Lung (tissue), 12 donors: ENCODE data around the gene UGT2A2. TPM values are rescaled to one million over a fixed set of nuclear protein-coding genes. Genes with fewer than 3 reads are reported as not detected.

Source experiments
- ATAC-seq: fragments of 200-7000 bp; cut with Tn5 transposase; one replicate; pipeline ENCODE4 v1.9.1; 2020; ENCODE audit warnings: moderate number of reproducible peaks; ENCODE audit not compliant: insufficient read depth, low FRiP score
- DNase-seq, 3 donors: peaks; one replicate each; pipeline ENCODE4 v3.0.0-alpha.2; 2013 to 2017
- H3K27ac ChIP-seq, 2 donors: one replicate each; pipeline ENCODE4 v1.5.1; 2013; ENCODE audit warnings: mild to moderate bottlenecking in 2 of 2, moderate library complexity in 2 of 2, control low read depth in 1 of 2, inconsistent platforms in 1 of 2, low read depth in 1 of 2, low read length in 1 of 2
- H3K27me3 ChIP-seq, 3 donors: one replicate each; pipeline ENCODE4 v1.5.1; 2013; ENCODE audit warnings: low read length in 2 of 3; ENCODE audit not compliant: control insufficient read depth in 3 of 3, insufficient read depth in 3 of 3
- H3K36me3 ChIP-seq, 4 donors: one replicate each; pipeline ENCODE4 v1.5.1; 2013; ENCODE audit warnings: low read length in 4 of 4, mild to moderate bottlenecking in 1 of 4, moderate library complexity in 1 of 4; ENCODE audit not compliant: control insufficient read depth in 4 of 4, insufficient read depth in 4 of 4
- H3K4me1 ChIP-seq, 5 donors: one replicate each; pipeline ENCODE4 v1.5.1; 2013; ENCODE audit warnings: low read length in 5 of 5, mild to moderate bottlenecking in 2 of 5, moderate library complexity in 1 of 5; ENCODE audit not compliant: control insufficient read depth in 5 of 5, insufficient read depth in 5 of 5
- H3K4me3 ChIP-seq: one replicate; pipeline ENCODE4 v1.5.1; 2013; ENCODE audit warnings: mild to moderate bottlenecking, control low read depth, moderate library complexity
- H3K9ac ChIP-seq, 2 donors: one replicate each; pipeline ENCODE4 v1.5.1; 2013; ENCODE audit warnings: low read length in 2 of 2, control low read depth in 1 of 2; ENCODE audit not compliant: insufficient read depth in 1 of 2
- H3K9me3 ChIP-seq, 4 donors: one replicate each; pipeline ENCODE4 v1.5.1; 2013; ENCODE audit warnings: low read length in 3 of 4, mild to moderate bottlenecking in 1 of 4, moderate library complexity in 1 of 4; ENCODE audit not compliant: control insufficient read depth in 4 of 4, insufficient read depth in 3 of 4
- WGBS, 2 donors: extraction: QIAGEN DNeasy Blood & Tissue Kit; methylation state at CpG; one replicate each; pipeline ENCODE4 v1.1.7; 2013; 5-methylcytosine and 5-hydroxymethylcytosine counted together
- polyA plus RNA-seq, 2 donors: library from polyadenylated mRNA; stranded (reverse); fragments of 200-250 nt; gene quantifications; one replicate each; pipeline ENCODE4 v1.2.1, GENCODE V29; 2013
- total RNA-seq, 2 donors: library from RNA; depleted of rRNA in 1 of 2; stranded (reverse); fragments of >200 nt in 1 of 2; gene quantifications; one replicate each; pipeline ENCODE4 v1.2.1, GENCODE V29; 2014 to 2021
- TF ChIP-seq, protein P1 (sequence below): IDR thresholded peaks from 2 replicates; pipeline ENCODE4 v1.5.1; 2012; ENCODE audit warnings: mild to moderate bottlenecking; ENCODE audit errors: control extremely low read depth, extremely low read depth
- donor health status: control.
- donor health status: control.
- donor health status: Bipolar disorder and iron deficiency.
- donor health status: healthy.
- donor health status: DM: yes; HTN: yes; CAD: no.

UGT2A2 gene
- total and polyA plus RNA-seq, 4 donors, result not detected

- 62 to 85% methylated on average over 2 of the region's 2 CpGs for WGBS, 2 donors
Observed at GRCh38 chr4:69649629-69650028, 10.2 kb upstream of the UGT2A2 start.

GRCh38 chr4:69649207-69649606 is 9.8 kb upstream of the UGT2A2 start:
- DNase-seq (no peak), ATAC-seq (no peak)
- no peak overlapping the region for H3K9ac ChIP-seq
- H3K9me3 ChIP-seq, result peaks cover 0 to 2% (median 0%) of the 10 kb centered on the region in 4 donors
- no peaks in the 10 kb centered on the region for H3K4me1 ChIP-seq
- 29 to 60% methylated on average over 1 of the region's 1 CpG for WGBS, 2 donors
- no peak overlapping the region for H3K27ac ChIP-seq
- no peaks in the 10 kb centered on the region for H3K36me3 ChIP-seq
- TF ChIP-seq, protein P1, sequence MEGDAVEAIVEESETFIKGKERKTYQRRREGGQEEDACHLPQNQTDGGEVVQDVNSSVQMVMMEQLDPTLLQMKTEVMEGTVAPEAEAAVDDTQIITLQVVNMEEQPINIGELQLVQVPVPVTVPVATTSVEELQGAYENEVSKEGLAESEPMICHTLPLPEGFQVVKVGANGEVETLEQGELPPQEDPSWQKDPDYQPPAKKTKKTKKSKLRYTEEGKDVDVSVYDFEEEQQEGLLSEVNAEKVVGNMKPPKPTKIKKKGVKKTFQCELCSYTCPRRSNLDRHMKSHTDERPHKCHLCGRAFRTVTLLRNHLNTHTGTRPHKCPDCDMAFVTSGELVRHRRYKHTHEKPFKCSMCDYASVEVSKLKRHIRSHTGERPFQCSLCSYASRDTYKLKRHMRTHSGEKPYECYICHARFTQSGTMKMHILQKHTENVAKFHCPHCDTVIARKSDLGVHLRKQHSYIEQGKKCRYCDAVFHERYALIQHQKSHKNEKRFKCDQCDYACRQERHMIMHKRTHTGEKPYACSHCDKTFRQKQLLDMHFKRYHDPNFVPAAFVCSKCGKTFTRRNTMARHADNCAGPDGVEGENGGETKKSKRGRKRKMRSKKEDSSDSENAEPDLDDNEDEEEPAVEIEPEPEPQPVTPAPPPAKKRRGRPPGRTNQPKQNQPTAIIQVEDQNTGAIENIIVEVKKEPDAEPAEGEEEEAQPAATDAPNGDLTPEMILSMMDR, result no peak
- H3K27me3 ChIP-seq, result no peaks in the 10 kb centered on the region
- no peak overlapping the region for H3K4me3 ChIP-seq

More at GRCh38 chr4:69649629-69650028, 10.2 kb upstream of the UGT2A2 start:
- no peak for DNase-seq
- ATAC-seq, result no peak
- H3K4me1 ChIP-seq, result no peaks in the 10 kb centered on the region
- no peak overlapping the region for H3K27ac ChIP-seq
- H3K27me3 ChIP-seq, result no peaks in the 10 kb centered on the region
- H3K4me3 ChIP-seq, result no peak overlapping the region
- no peaks in the 10 kb centered on the region for H3K36me3 ChIP-seq
- H3K9me3 ChIP-seq, result peaks cover 0 to 2% (median 0%) of the 10 kb centered on the region in 4 donors
- H3K9ac ChIP-seq, result no peak overlapping the region
- TF ChIP-seq, protein P1, result no peak

DNA sequence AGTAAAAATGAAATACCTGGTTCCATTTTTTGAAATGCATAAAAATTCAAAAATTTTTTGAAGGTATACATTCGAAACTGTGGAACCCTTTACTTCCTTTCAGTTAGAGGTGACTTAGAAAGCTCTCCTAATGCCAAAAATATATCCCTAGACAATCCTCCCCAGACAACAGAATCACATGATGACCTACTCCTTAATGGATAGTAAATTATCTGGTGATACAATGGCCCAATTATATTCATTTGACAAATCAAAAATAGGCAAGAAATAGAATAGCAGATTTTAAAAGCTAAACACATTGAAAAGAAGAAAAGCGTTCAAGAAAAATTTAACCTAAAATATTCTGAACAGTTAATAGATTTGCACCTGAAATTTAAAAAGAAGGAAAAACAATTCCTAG is 3.5 kb upstream of the UGT2A2 start:
- Histone ChIP-seq H3K4me1 (no peaks in the 10 kb centered on the region), H3K27me3 (no peaks in the 10 kb centered on the region), H3K4me3 (no peak overlapping the region), H3K9ac (no peak overlapping the region), H3K27ac (no peak overlapping the region), H3K36me3 (no peaks in the 10 kb centered on the region), H3K9me3 (no peaks in the 10 kb centered on the region)
- WGBS, 2 donors, result 81 to 86% methylated on average over 2 of the region's 2 CpGs
- TF ChIP-seq, protein P1, result no peak
- no peak for DNase-seq
- ATAC-seq, result no peak

GRCh38 chr4:69640289-69640688 is 847 bp upstream of the UGT2A2 start:
- DNase-seq (peak in 1 of 3 donors; percentile 4), ATAC-seq (no peak)
- no peak overlapping the region for H3K4me3 ChIP-seq
- H3K9ac ChIP-seq, result no peak overlapping the region
- TF ChIP-seq, protein P1, result no peak
- H3K27ac ChIP-seq, result no peak overlapping the region
- no peaks in the 10 kb centered on the region for H3K4me1 ChIP-seq
- 94 to 95% methylated on average over 2 of the region's 2 CpGs for WGBS, 2 donors
- H3K9me3 ChIP-seq, result no peaks in the 10 kb centered on the region
- no peaks in the 10 kb centered on the region for H3K36me3 ChIP-seq
- H3K27me3 ChIP-seq, result no peaks in the 10 kb centered on the region
